Measurements from ENCODE around the gene SASH1.

The SASH1 gene

GRCh38 chr6:148374040-148374774, 31.6 kb downstream of the SASH1 start:
- Histone ChIP-seq H3K9me2 (replicated peaks; ENCODE audit: insufficient read depth, low read length) (no peaks in the 10 kb centered on the region), H3K36me3 (ENCODE audit: low read length) (no peaks in the 10 kb centered on the region), H4K20me1 (ENCODE audit: low read depth, low read length) (no peaks in the 10 kb centered on the region), H3K4me3 (ENCODE audit: insufficient read depth, low read length, poor library complexity, severe bottlenecking) (no peak overlapping the region), H3K79me2 (ENCODE audit: insufficient read depth, low read length) (no peaks in the 10 kb centered on the region), H3F3A (ENCODE audit: insufficient read depth) (no peaks in the 10 kb centered on the region), H3K4me2 (ENCODE audit: low read depth, low read length, poor library complexity, severe bottlenecking) (no peak overlapping the region), H3K27me3 (ENCODE audit: low read length) (no peaks in the 10 kb centered on the region; the same call in 1 of the 2 replicates), H3K27ac (ENCODE audit: low read depth, low read length) (no peak overlapping the region), H3K9ac (ENCODE audit: low read length) (no peak overlapping the region), H3K9me3 (ENCODE audit: insufficient read depth, low read length) (no peaks in the 10 kb centered on the region), H2AFZ (ENCODE audit: low read depth, low read length, severe bottlenecking) (no peak overlapping the region)
- TF ChIP-seq, protein P1, sequence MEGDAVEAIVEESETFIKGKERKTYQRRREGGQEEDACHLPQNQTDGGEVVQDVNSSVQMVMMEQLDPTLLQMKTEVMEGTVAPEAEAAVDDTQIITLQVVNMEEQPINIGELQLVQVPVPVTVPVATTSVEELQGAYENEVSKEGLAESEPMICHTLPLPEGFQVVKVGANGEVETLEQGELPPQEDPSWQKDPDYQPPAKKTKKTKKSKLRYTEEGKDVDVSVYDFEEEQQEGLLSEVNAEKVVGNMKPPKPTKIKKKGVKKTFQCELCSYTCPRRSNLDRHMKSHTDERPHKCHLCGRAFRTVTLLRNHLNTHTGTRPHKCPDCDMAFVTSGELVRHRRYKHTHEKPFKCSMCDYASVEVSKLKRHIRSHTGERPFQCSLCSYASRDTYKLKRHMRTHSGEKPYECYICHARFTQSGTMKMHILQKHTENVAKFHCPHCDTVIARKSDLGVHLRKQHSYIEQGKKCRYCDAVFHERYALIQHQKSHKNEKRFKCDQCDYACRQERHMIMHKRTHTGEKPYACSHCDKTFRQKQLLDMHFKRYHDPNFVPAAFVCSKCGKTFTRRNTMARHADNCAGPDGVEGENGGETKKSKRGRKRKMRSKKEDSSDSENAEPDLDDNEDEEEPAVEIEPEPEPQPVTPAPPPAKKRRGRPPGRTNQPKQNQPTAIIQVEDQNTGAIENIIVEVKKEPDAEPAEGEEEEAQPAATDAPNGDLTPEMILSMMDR (IDR thresholded peaks at IDR 0.05; ENCODE audit: insufficient read depth, low read length, poor library complexity, severe bottlenecking), result no peak
- no peak for TF ChIP-seq EZH2phosphoT487 (conservative IDR thresholded peaks at IDR 0.05; ENCODE audit: low read length)

- Histone ChIP-seq H4K20me1 (ENCODE audit: low read depth, low read length) (no peaks in the 10 kb centered on the region), H3K27ac (ENCODE audit: low read depth, low read length) (no peak overlapping the region), H3F3A (ENCODE audit: insufficient read depth) (no peaks in the 10 kb centered on the region), H3K9ac (ENCODE audit: low read length) (no peak overlapping the region), H3K4me2 (ENCODE audit: low read depth, low read length, poor library complexity, severe bottlenecking) (no peak overlapping the region), H3K9me2 (replicated peaks; ENCODE audit: insufficient read depth, low read length) (no peaks in the 10 kb centered on the region), H2AFZ (ENCODE audit: low read depth, low read length, severe bottlenecking) (no peak overlapping the region), H3K79me2 (ENCODE audit: insufficient read depth, low read length) (no peaks in the 10 kb centered on the region), H3K9me3 (ENCODE audit: insufficient read depth, low read length) (no peaks in the 10 kb centered on the region), H3K36me3 (ENCODE audit: low read length) (no peaks in the 10 kb centered on the region), H3K4me3 (ENCODE audit: insufficient read depth, low read length, poor library complexity, severe bottlenecking) (no peak overlapping the region), H3K27me3 (ENCODE audit: low read length) (no peaks in the 10 kb centered on the region; the same call in 1 of the 2 replicates)
- no peak for TF ChIP-seq EZH2phosphoT487 (conservative IDR thresholded peaks at IDR 0.05; ENCODE audit: low read length)
- TF ChIP-seq, protein P1 (IDR thresholded peaks at IDR 0.05; ENCODE audit: insufficient read depth, low read length, poor library complexity, severe bottlenecking), result no peak
Measured at GRCh38 chr6:148375401-148375800, 32.8 kb downstream of the SASH1 start.

GRCh38 chr6:148379481-148379880, 36.8 kb downstream of the SASH1 start:
- H3K27me3 ChIP-seq (ENCODE audit: low read length), result no peaks in the 10 kb centered on the region
- no peaks in the 10 kb centered on the region for H3K79me2 ChIP-seq (ENCODE audit: insufficient read depth, low read length)
- H3K4me2 ChIP-seq (ENCODE audit: low read depth, low read length, poor library complexity, severe bottlenecking), result no peak overlapping the region

More at GRCh38 chr6:148379481-148379880, 36.8 kb downstream of the SASH1 start:
- TF ChIP-seq EZH2phosphoT487 (conservative IDR thresholded peaks at IDR 0.05; ENCODE audit: low read length), result no peak
- TF ChIP-seq, protein P1 (IDR thresholded peaks at IDR 0.05; ENCODE audit: insufficient read depth, low read length, poor library complexity, severe bottlenecking), result no peak
- H3K27ac ChIP-seq (ENCODE audit: low read depth, low read length), result no peak overlapping the region
- H3K4me3 ChIP-seq (ENCODE audit: insufficient read depth, low read length, poor library complexity, severe bottlenecking), result no peak overlapping the region
- H3K36me3 ChIP-seq (ENCODE audit: low read length), result no peaks in the 10 kb centered on the region
- H3K9me3 ChIP-seq (ENCODE audit: insufficient read depth, low read length), result no peaks in the 10 kb centered on the region
- no peak overlapping the region for H2AFZ ChIP-seq (ENCODE audit: low read depth, low read length, severe bottlenecking)
- H3F3A ChIP-seq (ENCODE audit: insufficient read depth), result no peaks in the 10 kb centered on the region
- no peaks in the 10 kb centered on the region for H3K9me2 ChIP-seq (replicated peaks; ENCODE audit: insufficient read depth, low read length)
- no peak overlapping the region for H3K9ac ChIP-seq (ENCODE audit: low read length)
- no peaks in the 10 kb centered on the region for H4K20me1 ChIP-seq (ENCODE audit: low read depth, low read length)

All from SU-DHL-6 (cell line).